ENCODE data around the gene TRAF5.

GRCh38 chr1:211343607-211344006 lies 17.0 kb downstream of the TRAF5 start:
- no peak for TF ChIP-seq CTCF (IDR thresholded peaks at IDR 0.05; ENCODE audit: borderline replicate concordance, extremely low read depth, low read length, poor library complexity, severe bottlenecking)
- TF ChIP-seq EZH2 (IDR thresholded peaks at IDR 0.05; ENCODE audit: borderline replicate concordance, low read depth, low read length, severe bottlenecking) = no peak
